Esophagus (tissue), 2 donors: ENCODE data around the gene SMARCAD1. TPM values are rescaled to one million over a fixed set of nuclear protein-coding genes. Genes with fewer than 3 reads are reported as not detected.

ENCODE experiments used
- H3K27ac ChIP-seq, 2 donors: one replicate each; pipeline ENCODE4 v1.5.1; 2013; ENCODE audit warnings: low read depth in 2 of 2, mild to moderate bottlenecking in 2 of 2, inconsistent platforms in 1 of 2, low read length in 1 of 2, moderate library complexity in 1 of 2
- H3K27me3 ChIP-seq, 2 donors: one replicate each; pipeline ENCODE4 v1.6.1; 2013; ENCODE audit warnings: low read length in 2 of 2, control low read depth in 1 of 2, mild to moderate bottlenecking in 1 of 2; ENCODE audit not compliant: insufficient read depth in 2 of 2, control insufficient read depth in 1 of 2
- H3K36me3 ChIP-seq, 2 donors: one replicate each; pipeline ENCODE4 v1.6.1; 2013; ENCODE audit warnings: low read length in 1 of 2; ENCODE audit not compliant: control insufficient read depth in 2 of 2, insufficient read depth in 2 of 2
- H3K4me1 ChIP-seq, 2 donors: one replicate each; pipeline ENCODE4 v1.6.1; 2013; ENCODE audit warnings: low read length in 1 of 2; ENCODE audit not compliant: control insufficient read depth in 2 of 2, insufficient read depth in 2 of 2
- H3K4me3 ChIP-seq, 2 donors: one replicate each; pipeline ENCODE4 v1.5.1; 2013; ENCODE audit warnings: low read length in 2 of 2, mild to moderate bottlenecking in 2 of 2, low read depth in 1 of 2, moderate library complexity in 1 of 2
- H3K9me3 ChIP-seq, 2 donors: one replicate each; pipeline ENCODE4 v1.6.1; 2013; ENCODE audit warnings: mild to moderate bottlenecking in 2 of 2, low read depth in 1 of 2, low read length in 1 of 2, moderate library complexity in 1 of 2; ENCODE audit not compliant: control insufficient read depth in 2 of 2, insufficient read depth in 1 of 2
- WGBS, 2 donors: extraction: QIAGEN DNeasy Blood & Tissue Kit; methylation state at CpG; one replicate each; pipeline ENCODE4 v1.1.7; 2013; 5-methylcytosine and 5-hydroxymethylcytosine counted together
- polyA plus RNA-seq, 2 donors: library from polyadenylated mRNA; stranded (reverse); fragments of 200-250 nt; gene quantifications; one replicate each; pipeline ENCODE4 v1.2.3, GENCODE V29; 2013
- donor health status: healthy with polysubstance abuse.
- donor health status: Bipolar disorder and iron deficiency.

The SMARCAD1 gene
- polyA plus RNA-seq, 2 donors = 7.2 to 8.5 TPM

DNA sequence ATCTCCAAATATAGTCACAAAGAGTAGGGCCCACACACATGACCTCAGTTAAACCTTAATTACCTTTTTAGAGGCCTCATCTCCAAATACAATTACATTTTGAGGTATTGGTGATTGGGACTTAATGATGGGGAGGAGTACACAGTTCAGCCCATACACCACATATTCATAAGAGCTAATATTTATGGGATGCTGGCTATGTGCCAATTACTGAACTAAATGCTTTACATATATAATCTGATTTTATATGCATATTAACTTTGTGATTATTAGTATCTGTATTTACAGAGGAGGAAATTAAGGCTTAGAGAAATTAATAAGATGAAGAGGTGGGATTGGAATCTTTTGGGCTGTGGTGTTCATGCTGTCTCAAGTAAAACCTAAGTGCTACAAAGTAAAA lies 17.8 kb downstream of the SMARCAD1 start:
- Histone ChIP-seq H3K9me3 (no peaks in the 10 kb centered on the region), H3K4me1 (no peaks in the 10 kb centered on the region), H3K27ac (no peak overlapping the region), H3K36me3 (peaks cover 0 to 3% of the 10 kb centered on the region in 2 donors), H3K27me3 (no peaks in the 10 kb centered on the region), H3K4me3 (no peak overlapping the region)

DNA sequence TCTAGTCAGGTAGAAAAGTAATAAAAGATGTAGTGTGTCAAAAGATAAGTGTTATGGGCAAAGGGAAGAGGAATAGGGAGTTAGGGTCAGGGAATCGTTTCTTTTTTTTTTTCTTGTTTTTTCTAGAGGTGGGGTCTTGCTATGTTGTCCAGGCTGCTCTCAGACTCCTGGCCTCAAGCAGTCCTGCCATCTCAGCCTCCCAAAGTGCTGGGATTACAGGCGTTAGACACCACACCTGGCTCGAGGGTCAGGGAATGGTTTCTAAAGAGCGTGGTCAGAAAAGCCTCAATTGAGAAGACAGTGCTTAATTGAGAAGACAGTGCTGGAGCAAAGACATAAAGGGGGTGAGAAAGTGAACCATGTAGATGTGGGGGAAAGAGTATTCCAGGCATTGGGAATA lies 19.1 kb downstream of the SMARCAD1 start:
- no peaks in the 10 kb centered on the region for H3K9me3 ChIP-seq
- WGBS, 2 donors = 97 to 98% methylated on average over 4 of the region's 4 CpGs
- H3K4me1 ChIP-seq = no peaks in the 10 kb centered on the region

DNA sequence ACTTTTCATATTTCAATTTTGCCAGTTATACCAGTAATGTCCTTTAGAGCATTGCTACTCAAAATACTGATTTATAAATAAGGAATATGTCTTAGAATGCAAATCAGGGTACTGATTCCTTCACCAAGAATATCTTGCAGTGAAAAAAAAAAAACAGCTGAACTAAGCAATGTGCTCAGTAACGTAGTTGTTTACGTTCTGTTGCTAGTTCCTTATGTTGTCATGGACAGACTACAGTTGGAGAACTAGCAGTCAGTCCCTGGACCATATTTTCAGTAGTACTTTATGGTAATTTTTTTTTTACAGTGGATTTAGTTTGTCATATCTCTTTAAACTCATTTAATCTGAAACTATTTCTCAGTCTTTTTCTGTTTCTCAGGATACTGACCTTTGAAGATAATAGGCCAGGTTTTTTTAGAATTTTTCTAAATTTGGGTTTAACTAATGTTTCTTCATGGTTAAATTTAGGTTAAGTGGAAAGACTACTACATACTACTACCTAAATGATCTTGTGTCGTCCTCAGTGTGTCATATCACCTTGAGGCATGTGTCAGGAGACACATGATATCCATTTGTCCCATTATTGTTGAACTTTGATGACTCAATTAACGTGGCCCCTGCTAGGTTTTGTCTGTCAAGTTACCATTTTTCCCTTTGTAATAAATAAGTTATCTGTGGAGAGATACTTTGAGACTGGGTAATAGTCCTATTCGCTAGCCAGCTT lies 21.0 kb downstream of the SMARCAD1 start:
- H3K4me1 ChIP-seq = no peaks in the 10 kb centered on the region
- no peak overlapping the region for H3K27ac ChIP-seq
- peaks cover 0 to 3% of the 10 kb centered on the region in 2 donors for H3K36me3 ChIP-seq
- H3K9me3 ChIP-seq = no peaks in the 10 kb centered on the region
- H3K4me3 ChIP-seq = no peak overlapping the region
- WGBS, 2 donors = 79 to 81% methylated on average over 5 of the region's 5 CpGs
- no peaks in the 10 kb centered on the region for H3K27me3 ChIP-seq

More for the DNA sequence above, 19.1 kb downstream of the SMARCAD1 start:
- Histone ChIP-seq H3K4me3 (no peak overlapping the region), H3K27me3 (no peaks in the 10 kb centered on the region), H3K27ac (no peak overlapping the region), H3K36me3 (peaks cover 0 to 3% of the 10 kb centered on the region in 2 donors)

DNA sequence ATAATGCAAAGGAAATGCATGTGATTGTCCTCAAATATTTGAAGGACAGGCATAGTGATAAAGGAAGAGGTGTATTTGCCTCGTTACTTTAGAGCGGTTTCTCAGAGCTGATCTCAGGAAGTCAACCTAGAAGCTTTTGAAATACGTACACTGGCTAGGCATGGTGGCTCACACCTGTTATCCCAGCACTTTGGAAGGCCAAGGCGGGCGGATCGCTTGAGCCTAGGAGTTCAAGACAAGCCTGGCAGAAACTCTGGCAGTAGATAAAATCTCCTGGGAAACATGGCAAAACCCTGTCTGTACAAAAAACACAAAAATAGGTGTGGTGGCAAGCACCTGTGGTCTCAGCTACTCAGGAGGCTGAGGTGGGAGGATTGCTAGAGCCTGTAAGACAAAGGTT lies 24.9 kb downstream of the SMARCAD1 start:
- Histone ChIP-seq H3K27me3 (no peaks in the 10 kb centered on the region), H3K4me3 (no peak overlapping the region), H3K27ac (no peak overlapping the region), H3K9me3 (no peaks in the 10 kb centered on the region), H3K36me3 (no peaks in the 10 kb centered on the region), H3K4me1 (no peaks in the 10 kb centered on the region)
- 95 to 97% methylated on average over 6 of the region's 6 CpGs for WGBS, 2 donors

DNA sequence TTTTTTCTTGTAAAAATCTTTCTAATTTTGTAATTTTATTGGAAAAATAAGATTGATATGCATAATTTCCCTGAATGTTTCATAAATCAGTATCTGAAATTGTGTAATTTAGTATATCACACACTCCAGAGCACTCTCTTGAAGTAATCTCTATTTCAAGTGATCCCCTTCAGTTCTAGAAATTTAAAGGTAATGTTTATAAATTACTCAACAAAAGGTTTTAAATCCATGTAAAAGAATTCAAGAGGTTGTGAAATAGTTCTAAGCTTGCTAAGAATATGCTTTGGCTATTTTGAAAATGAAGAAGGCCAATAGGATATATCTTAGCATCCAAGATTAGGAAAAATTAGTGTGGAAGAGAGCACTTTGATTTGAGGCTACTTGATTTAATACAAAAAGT lies 28.2 kb downstream of the SMARCAD1 start:
- Histone ChIP-seq H3K9me3 (no peaks in the 10 kb centered on the region), H3K4me3 (no peak overlapping the region), H3K4me1 (no peaks in the 10 kb centered on the region), H3K27ac (no peak overlapping the region), H3K27me3 (no peaks in the 10 kb centered on the region), H3K36me3 (no peaks in the 10 kb centered on the region)

DNA sequence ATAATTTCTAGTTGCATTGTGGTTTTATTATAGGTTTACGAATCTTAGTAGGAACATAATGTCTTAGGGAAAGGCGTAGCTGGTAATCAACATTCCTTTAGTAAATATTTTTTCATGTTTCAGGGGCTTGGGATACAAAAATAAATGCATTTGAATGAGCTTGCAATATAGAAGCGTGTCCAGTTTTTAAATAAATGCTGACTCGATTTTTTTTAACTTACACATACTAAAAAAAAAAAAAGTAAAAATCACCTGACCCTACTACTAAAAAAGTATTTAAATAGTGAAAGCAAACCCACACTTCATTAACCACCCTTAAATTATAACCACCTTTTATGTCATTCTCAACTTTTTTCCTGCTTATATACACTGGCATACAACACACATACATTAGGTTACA lies 29.6 kb downstream of the SMARCAD1 start:
- Histone ChIP-seq H3K36me3 (peaks cover 0 to 7% of the 10 kb centered on the region in 2 donors), H3K4me3 (no peak overlapping the region), H3K27ac (no peak overlapping the region), H3K4me1 (no peaks in the 10 kb centered on the region), H3K9me3 (no peaks in the 10 kb centered on the region), H3K27me3 (no peaks in the 10 kb centered on the region)
- whole genome bisulfite sequencing, 2 donors = 88 to 90% methylated on average over 4 of the region's 4 CpGs

DNA sequence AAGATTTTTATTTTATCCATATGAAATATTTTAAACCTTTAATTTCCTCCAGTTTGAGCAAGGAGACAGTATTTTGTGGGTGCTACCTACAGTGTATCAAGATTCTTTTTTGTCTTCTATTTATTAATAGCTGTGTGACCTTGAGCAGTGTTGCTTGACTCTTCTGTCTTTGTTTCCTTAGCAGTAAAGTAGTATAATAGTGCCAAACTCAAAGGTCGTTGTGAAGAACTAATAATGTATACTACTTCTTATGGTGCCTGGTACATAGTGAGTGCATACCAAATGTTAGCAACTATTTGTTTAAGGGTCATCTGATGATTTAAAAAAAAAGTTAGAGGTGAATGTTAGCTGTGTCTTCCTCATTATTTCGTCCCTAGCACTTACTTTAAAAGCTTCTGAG lies 30.5 kb downstream of the SMARCAD1 start:
- Histone ChIP-seq H3K36me3 (peaks cover 0 to 8% of the 10 kb centered on the region in 2 donors), H3K27ac (no peak overlapping the region), H3K27me3 (no peaks in the 10 kb centered on the region), H3K4me1 (no peaks in the 10 kb centered on the region), H3K9me3 (no peaks in the 10 kb centered on the region), H3K4me3 (no peak overlapping the region)
- 59 to 68% methylated on average over 2 of the region's 2 CpGs for WGBS, 2 donors

DNA sequence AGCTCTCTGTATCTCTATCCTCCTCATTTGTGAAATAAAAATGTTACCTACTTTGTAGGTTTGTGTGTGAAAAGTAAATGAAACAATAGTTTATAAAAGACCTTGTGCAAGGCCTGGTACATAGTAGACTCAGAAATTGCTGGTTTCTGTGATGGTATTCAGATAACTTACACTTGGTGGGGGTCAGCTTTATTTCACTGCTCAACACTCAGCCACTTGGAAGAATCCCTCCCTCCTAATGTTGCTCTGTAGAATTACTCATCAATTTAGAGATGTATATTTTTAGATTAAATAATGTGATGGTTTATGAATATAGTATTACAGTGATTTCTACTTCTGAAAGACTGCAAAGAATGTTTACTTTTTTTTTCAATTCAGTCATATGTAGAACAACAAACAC lies 32.7 kb downstream of the SMARCAD1 start:
- Histone ChIP-seq H3K4me3 (no peak overlapping the region), H3K4me1 (no peaks in the 10 kb centered on the region), H3K36me3 (peaks cover 0 to 9% of the 10 kb centered on the region in 2 donors), H3K27ac (no peak overlapping the region), H3K27me3 (no peaks in the 10 kb centered on the region), H3K9me3 (no peaks in the 10 kb centered on the region)

DNA sequence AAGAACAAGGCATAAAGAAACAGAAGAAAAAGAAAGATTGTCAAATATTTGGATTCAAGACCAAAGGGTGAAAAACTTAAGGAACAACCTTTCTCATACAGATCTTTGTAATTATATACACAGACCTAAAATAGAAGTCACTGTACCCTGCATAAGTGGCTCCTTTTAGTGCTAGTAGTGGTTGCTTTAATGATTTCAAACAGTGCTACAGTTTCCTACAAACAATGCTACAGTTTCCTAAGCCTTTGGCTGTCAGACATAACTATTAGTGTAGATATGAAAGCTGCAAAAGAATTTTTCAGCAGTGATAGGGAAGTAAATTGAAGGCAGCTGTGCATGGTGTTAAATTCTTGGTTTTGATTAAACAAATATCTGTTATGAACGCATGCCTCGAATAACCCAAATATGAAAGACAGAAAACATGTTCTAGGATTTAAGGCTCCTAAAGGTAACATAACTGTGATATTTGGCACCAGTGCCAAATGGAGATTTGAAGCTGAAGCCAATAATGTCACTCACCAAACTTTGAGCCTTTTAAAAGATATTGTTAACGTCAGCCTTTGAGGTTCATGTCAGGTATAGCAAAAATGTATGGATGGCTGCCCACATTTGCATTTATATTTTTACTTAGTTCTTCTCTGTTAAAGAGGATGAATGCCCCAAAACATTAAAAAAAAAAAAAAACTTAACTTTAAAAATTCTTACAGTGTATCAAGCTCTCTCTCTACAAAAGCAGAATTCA lies 36.6 kb downstream of the SMARCAD1 start:
- Histone ChIP-seq H3K4me1 (no peaks in the 10 kb centered on the region), H3K36me3 (peaks cover 3 to 12% of the 10 kb centered on the region in 2 donors), H3K27me3 (no peaks in the 10 kb centered on the region), H3K4me3 (no peak overlapping the region), H3K27ac (no peak overlapping the region), H3K9me3 (no peaks in the 10 kb centered on the region)
- WGBS, 2 donors = 52 to 54% methylated on average over 3 of the region's 3 CpGs

DNA sequence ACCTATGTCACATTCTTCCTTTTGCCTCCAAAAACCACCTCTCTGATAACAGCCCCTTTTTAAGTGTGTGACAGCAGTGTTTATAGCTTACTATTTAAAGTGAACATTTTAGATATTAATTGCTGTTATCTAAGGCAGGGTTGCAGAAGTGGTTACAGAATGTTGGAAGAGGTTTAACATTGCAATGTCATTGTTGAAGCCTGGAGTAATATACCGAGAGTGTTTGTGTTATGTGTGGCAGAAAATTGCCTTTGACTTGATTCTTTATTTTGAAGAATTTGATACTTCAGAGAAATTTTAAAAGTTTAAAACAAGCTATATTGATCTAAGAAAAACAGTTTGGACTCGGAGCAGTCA lies 37.1 kb downstream of the SMARCAD1 start:
- H3K4me3 ChIP-seq = no peak overlapping the region
- WGBS, 2 donors = 71 to 72% methylated on average over 2 of the region's 2 CpGs

More for the DNA sequence above, 37.1 kb downstream of the SMARCAD1 start:
- Histone ChIP-seq H3K4me1 (no peaks in the 10 kb centered on the region), H3K27ac (no peak overlapping the region), H3K9me3 (no peaks in the 10 kb centered on the region), H3K27me3 (no peaks in the 10 kb centered on the region), H3K36me3 (peaks cover 3 to 12% of the 10 kb centered on the region in 2 donors)
